Pancreas (tissue), 10 donors: ENCODE results near the gene FRMD6. TPM values are rescaled to one million over a fixed set of nuclear protein-coding genes. Genes with fewer than 3 reads are reported as not detected.
A peak's percentile ranks its signal among the peaks of the same experiment; 100 is the strongest.
"Not testable (repeated sequence)": the region's sequence is repeated elsewhere in the genome, so short reads cannot be mapped to it uniquely, and the experiment has no call there.

Experiments used
- ATAC-seq, 4 donors: fragments of 200-7000 bp; cut with Tn5 transposase; one replicate each; pipeline versions ENCODE4 v1.8.0 to v1.9.1; 2020; ENCODE audit warnings: mild to moderate bottlenecking in 4 of 4, moderate library complexity in 4 of 4
- DNase-seq, 6 donors: peaks; one replicate each; pipeline ENCODE4 v3.0.0-alpha.2; 2020
- FAIRE-seq: peaks from 2 replicates; lab custom pipeline; 2012; peaks lifted over from hg19 to GRCh38; lab: Jason Lieb, UNC
- H3K27ac ChIP-seq, 4 donors: fragments of 200-600 bp; sonication (generic); 1 replicate in 3 of 4; 2 replicates in 1 of 4; pipeline versions ENCODE4 v1.5.0 to v1.8.0; 2020
- H3K27me3 ChIP-seq, 4 donors: fragments of 200-600 bp; one replicate each; pipeline ENCODE4 v1.8.0; 2021
- H3K36me3 ChIP-seq, 3 donors: fragments of 200-600 bp; sonication (generic) in 1 of 3; one replicate each; pipeline versions ENCODE4 v1.5.0 to v1.8.0; 2020 to 2021
- H3K4me1 ChIP-seq, 3 donors: fragments of 200-600 bp; one replicate each; pipeline ENCODE4 v1.8.0; 2021
- H3K4me3 ChIP-seq, 4 donors: fragments of 200-600 bp; sonication (generic) in 2 of 4; one replicate each; pipeline versions ENCODE4 v1.5.0 to v1.8.0; 2020 to 2021
- H3K9me3 ChIP-seq, 4 donors: fragments of 200-600 bp; one replicate each; pipeline ENCODE4 v1.8.0; 2021
- WGBS, 2 donors: extraction: QIAGEN DNeasy Blood & Tissue Kit; methylation state at CpG; one replicate each; pipeline ENCODE4 v1.1.7; 2013; 5-methylcytosine and 5-hydroxymethylcytosine counted together
- intact Hi-C, 3 donors: fragments of 100-400 bp; cut with DNase I; formaldehyde crosslinking; loops; one replicate each; pipeline versions ENCODE4 v1.11.1 to v1.14.2; 2022
- polyA plus RNA-seq, 2 donors: library from polyadenylated mRNA; stranded (reverse); fragments of 200-250 nt; gene quantifications; one replicate each; pipeline ENCODE4 v1.2.3, GENCODE V29; 2013
- total RNA-seq, 6 donors: library from RNA; stranded (reverse); fragmentation: NEBNext Ultra II Directional in 4 of 6; extraction: Animal tissue kit (Norgen Biotek cat#: 25700) in 4 of 6; gene quantifications; one replicate each; pipeline versions ENCODE4 v1.2.1 to v1.2.4, GENCODE V29; 2021 to 2023
- TF ChIP-seq, protein P1 (sequence below), 4 donors: fragments of 200-600 bp; sonication (generic) in 3 of 4; IDR thresholded peaks; one replicate each; pipeline versions ENCODE4 v1.5.0 to v1.8.0; 2021; ENCODE audit warnings: antibody characterized with exemption in 4 of 4
- donor health status: healthy with polysubstance abuse.
- donor health status: DM: no; HTN: no; CAD: no; lungs with moderate emphysema.
- donor health status: DM: no; HTN: no; CAD: no.
- donor health status: control.
- donor health status: control.
- donor health status: Bipolar disorder and iron deficiency.
- donor health status: DM: yes; HTN: yes; CAD: no.
- donor health status: DM: no; HTN: no; CAD: no.
- donor health status: DM: no; HTN: no; CAD: no.
- donor health status: DM: yes; HTN: yes; CAD: no.

The FRMD6 gene
- total and polyA plus RNA-seq, 8 donors, result 2.8 to 20.3 (median 5.2) TPM

DNA sequence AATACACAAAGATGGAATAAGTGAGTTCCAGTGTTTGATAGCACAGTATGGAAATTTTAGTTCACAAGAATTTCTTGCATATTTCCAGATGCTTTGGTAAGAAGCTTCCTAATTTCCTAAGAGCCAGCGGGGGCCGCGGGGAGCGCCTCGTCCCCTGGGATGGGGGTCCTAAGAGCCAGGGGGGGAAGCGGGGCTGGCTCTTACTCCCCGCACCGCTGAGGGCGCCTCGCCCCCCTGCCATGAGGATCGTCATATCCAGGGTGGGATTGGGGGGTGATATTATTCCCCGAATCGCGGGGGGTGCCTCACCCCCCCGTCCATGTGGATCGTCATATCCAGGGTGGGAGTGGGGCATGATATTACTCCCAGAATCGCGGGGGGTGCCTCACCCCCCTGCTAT lies 108.2 kb downstream of the FRMD6 start:
- no peaks in the 10 kb centered on the region for H3K36me3 ChIP-seq
- ATAC-seq, result no peak
- WGBS, 2 donors, result 80 to 88% methylated on average over 18 of the region's 18 CpGs
- H3K27me3 ChIP-seq, result no peaks in the 10 kb centered on the region
- no peaks in the 10 kb centered on the region for H3K9me3 ChIP-seq
- H3K27ac ChIP-seq, result no peak overlapping the region
- H3K4me1 ChIP-seq, result no peaks in the 10 kb centered on the region
- H3K4me3 ChIP-seq, result no peak overlapping the region
- no peak for DNase-seq
- intact Hi-C loops, result no loop called here
- no peak for FAIRE-seq
- TF ChIP-seq, protein P1, sequence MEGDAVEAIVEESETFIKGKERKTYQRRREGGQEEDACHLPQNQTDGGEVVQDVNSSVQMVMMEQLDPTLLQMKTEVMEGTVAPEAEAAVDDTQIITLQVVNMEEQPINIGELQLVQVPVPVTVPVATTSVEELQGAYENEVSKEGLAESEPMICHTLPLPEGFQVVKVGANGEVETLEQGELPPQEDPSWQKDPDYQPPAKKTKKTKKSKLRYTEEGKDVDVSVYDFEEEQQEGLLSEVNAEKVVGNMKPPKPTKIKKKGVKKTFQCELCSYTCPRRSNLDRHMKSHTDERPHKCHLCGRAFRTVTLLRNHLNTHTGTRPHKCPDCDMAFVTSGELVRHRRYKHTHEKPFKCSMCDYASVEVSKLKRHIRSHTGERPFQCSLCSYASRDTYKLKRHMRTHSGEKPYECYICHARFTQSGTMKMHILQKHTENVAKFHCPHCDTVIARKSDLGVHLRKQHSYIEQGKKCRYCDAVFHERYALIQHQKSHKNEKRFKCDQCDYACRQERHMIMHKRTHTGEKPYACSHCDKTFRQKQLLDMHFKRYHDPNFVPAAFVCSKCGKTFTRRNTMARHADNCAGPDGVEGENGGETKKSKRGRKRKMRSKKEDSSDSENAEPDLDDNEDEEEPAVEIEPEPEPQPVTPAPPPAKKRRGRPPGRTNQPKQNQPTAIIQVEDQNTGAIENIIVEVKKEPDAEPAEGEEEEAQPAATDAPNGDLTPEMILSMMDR (IDR thresholded peaks at IDR 0.05), result no peak

DNA sequence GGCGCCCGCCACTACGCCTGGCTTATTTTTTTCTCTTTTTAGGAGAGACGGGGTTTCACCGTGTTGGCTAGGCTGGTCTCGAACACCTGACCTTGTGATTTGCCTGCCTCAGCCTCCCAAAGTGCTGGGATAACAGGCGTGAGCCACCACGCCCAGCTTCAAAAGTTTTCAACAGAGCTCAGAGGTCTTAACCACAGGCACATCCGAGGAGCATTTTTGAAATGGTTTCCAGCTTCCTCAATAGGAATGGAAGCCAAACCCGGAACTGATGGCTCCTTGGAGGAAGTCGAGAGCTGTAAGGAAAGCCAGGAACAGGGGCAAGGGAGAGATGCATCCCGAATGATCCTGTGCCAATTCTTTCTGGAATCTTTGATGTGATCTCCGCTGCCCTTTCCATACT lies 114.0 kb downstream of the FRMD6 start:
- H3K36me3 ChIP-seq, H3K9me3 ChIP-seq, H3K27me3 ChIP-seq, intact Hi-C loops, FAIRE-seq, H3K4me3 ChIP-seq, H3K4me1 ChIP-seq, DNase-seq, ATAC-seq, H3K27ac ChIP-seq: not testable (repeated sequence)
- 68 to 83% methylated on average over 13 of the region's 13 CpGs for WGBS, 2 donors

DNA sequence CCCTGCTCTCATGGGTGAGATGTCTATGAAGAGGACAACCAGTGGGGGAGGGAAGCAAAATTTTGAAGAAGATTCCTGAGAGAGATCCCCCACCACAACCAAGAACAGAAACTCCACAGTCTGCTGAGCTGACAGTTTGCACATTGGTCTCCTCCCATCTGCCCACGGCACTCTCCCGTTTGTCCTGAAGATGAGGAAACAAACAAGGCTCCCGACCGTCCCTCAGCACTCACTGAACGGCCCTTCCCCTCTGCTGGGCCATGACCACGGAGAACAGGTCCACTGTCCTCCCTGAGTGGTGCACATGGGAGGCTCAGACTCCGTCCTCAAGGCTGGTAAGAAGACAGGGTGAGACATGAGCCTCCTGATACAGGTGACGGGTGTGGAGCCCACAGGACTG lies 114.9 kb downstream of the FRMD6 start:
- FAIRE-seq, DNase-seq, intact Hi-C loops, H3K27ac ChIP-seq, H3K27me3 ChIP-seq, H3K36me3 ChIP-seq, ATAC-seq, H3K4me3 ChIP-seq, H3K4me1 ChIP-seq, H3K9me3 ChIP-seq: not testable (repeated sequence)
- 29 to 41% methylated on average over 8 of the region's 8 CpGs for WGBS, 2 donors

DNA sequence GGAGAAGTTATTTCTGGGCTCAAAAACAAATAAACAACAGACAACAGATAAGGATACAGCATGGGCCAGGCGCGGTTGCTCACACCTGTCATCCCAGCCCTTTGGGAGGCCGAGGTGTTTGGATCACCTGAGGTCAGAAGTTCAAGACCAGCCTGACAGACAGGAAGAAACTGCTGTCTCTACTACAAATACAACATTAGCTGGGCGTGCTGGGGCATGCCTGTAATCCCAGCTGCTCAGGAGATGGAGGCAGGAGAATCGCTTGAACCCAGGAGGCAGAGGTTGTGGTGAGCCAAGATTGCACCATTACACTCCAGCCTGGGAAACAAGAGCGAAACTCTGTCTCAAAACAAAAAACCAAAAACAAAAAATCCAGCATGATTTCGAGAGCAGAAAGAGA lies 117.6 kb downstream of the FRMD6 start:
- H3K9me3 ChIP-seq, H3K27ac ChIP-seq, H3K4me1 ChIP-seq, FAIRE-seq, H3K36me3 ChIP-seq, intact Hi-C loops, H3K4me3 ChIP-seq, ATAC-seq, H3K27me3 ChIP-seq, DNase-seq: not testable (repeated sequence)
- 57 to 68% methylated on average over 7 of the region's 7 CpGs for WGBS, 2 donors

DNA sequence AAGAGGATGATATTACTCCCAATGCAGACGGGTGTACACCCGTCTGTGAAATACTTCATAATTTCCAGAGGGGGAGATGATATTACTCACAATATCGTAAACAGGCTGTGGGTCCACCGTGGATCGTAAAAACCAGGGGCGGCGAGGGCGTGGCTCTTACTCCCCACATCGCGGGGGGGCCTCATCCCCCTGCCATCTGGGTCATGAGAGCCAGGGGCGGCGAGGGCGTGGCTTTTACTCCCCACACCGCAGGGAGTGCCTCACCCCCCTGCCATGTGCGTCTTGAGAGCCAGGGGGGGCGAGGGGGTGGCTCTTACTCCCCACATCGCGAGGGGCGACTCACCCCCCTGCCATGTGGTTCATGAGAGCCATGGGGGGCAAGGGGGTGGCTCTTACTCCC lies 122.5 kb downstream of the FRMD6 start:
- intact Hi-C loops, result loop anchor here in 1 of 3 donors (10.0 kb wide), 1 partner anchor 399 kb away; no protein-coding TSS in a partner anchor
- no peaks in the 10 kb centered on the region for H3K27me3 ChIP-seq
- H3K9me3 ChIP-seq, result no peaks in the 10 kb centered on the region
- 74 to 84% methylated on average over 17 to 19 of the region's 19 CpGs for WGBS, 2 donors
- TF ChIP-seq, protein P1 (IDR thresholded peaks at IDR 0.05), result no peak
- H3K27ac ChIP-seq, result no peak overlapping the region
- ATAC-seq (no peak), DNase-seq (no peak), FAIRE-seq (no peak)
- H3K4me1 ChIP-seq, result no peaks in the 10 kb centered on the region
- no peaks in the 10 kb centered on the region for H3K36me3 ChIP-seq
- H3K4me3 ChIP-seq, result no peak overlapping the region

DNA sequence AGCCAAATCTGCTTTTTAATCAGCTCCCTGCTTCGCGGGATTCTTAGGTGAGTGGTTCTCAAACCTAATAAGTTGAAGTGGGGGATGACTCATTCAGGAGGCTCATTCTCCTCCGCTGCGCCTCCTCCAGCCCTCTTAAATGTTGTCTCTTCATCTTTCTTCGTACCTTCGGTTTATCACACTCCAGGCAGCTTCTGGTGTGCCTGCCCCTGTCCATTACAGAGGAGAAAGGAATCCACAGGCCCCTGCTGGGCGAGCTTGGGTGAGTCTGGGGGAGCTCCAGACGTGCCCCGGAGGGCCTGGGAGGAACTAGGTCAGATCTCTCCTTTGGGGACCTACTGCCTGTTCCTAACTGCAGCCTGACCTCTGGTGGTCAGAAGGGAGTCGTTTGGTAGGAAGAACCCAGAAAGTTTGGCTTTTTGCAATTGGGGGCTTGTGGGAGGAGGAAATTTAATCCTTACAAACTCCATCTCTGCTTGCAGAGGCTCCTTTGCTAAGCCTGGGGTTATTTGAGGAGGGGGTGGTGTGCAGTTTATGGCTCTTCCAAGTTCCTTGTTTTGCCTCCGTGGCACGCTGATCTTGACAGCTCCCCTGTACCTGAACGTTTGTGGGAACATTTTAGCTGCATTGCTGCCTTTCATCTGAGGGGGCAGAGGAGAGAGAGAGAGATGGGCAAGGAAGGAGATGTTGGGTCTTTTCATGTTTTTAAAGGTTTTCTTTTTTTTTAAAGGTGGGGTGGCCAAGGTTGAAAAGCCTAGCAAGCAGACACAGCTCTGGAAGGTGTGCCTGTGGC lies 124.6 kb downstream of the FRMD6 start:
- DNase-seq (peak in 2 of 6 donors; percentile 28 to 29), FAIRE-seq (no peak), ATAC-seq (peak in 3 of 4 donors; percentile 76 to 80 (median 77))
- Histone ChIP-seq H3K36me3 (no peaks in the 10 kb centered on the region), H3K27ac (no peak overlapping the region), H3K27me3 (peaks cover 0 to 5% (median 0%) of the 10 kb centered on the region in 4 donors), H3K4me1 (no peaks in the 10 kb centered on the region), H3K9me3 (no peaks in the 10 kb centered on the region), H3K4me3 (no peak overlapping the region)
- intact Hi-C loops, result loop anchor here in 2 of 3 donors (5.0 to 10.0 kb wide), 3 partner anchors 401 to 494 kb away; no protein-coding TSS in a partner anchor
- 44 to 47% methylated on average over 13 of the region's 13 CpGs for WGBS, 2 donors
- TF ChIP-seq, protein P1 (IDR thresholded peaks at IDR 0.05), result peak in 3 of 4 donors; percentile 17 to 27 (median 21)
